ENCODE data around the gene CCDC57. TPM values are rescaled to one million over a fixed set of nuclear protein-coding genes. Genes with fewer than 3 reads are reported as not detected.

The CCDC57 gene
- total RNA-seq, 1 donor from 2014 or later, result 10.8 TPM

DNA sequence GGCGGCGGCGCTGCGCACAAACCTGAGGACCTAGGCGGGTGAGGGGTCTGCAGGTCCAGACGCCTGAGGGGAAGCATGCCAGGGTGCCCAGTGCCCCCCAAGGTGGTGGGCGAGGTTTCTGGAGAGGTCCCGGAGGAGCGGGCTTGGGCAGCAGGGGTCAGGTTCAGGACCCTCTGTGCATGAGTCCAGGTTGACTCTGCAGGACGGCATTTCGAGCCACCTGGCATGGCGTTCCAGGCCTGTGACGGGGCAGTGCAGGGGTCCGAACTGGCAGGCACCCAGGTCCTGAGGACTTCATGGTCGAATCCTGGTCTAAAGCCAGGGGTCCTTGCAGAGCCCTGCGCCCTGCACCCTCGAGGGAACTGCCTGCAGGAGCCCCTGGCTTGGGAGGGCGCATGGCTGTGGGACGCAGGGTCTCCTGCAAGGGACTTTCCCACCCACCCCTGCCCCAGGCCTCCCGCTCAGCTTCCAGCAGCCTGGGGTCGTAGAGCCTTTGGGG, 19.7 kb upstream of the CCDC57 start:
- TF ChIP-seq, protein P1, sequence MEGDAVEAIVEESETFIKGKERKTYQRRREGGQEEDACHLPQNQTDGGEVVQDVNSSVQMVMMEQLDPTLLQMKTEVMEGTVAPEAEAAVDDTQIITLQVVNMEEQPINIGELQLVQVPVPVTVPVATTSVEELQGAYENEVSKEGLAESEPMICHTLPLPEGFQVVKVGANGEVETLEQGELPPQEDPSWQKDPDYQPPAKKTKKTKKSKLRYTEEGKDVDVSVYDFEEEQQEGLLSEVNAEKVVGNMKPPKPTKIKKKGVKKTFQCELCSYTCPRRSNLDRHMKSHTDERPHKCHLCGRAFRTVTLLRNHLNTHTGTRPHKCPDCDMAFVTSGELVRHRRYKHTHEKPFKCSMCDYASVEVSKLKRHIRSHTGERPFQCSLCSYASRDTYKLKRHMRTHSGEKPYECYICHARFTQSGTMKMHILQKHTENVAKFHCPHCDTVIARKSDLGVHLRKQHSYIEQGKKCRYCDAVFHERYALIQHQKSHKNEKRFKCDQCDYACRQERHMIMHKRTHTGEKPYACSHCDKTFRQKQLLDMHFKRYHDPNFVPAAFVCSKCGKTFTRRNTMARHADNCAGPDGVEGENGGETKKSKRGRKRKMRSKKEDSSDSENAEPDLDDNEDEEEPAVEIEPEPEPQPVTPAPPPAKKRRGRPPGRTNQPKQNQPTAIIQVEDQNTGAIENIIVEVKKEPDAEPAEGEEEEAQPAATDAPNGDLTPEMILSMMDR (IDR thresholded peaks at IDR 0.05; ENCODE audit: insufficient read depth, low read length, severe bottlenecking), result no peak
- no peak for FAIRE-seq
- H3K36me3 ChIP-seq (ENCODE audit: control insufficient read depth, insufficient read depth, low read length), result peaks cover 29% of the 10 kb centered on the region
- no peak overlapping the region for H3K4me3 ChIP-seq (ENCODE audit: low read depth, low read length)
- H3K27me3 ChIP-seq (ENCODE audit: control insufficient read depth, insufficient read depth, low read length), result no peaks in the 10 kb centered on the region
- DNase-seq (ENCODE audit: low read depth), result no peak

DNA sequence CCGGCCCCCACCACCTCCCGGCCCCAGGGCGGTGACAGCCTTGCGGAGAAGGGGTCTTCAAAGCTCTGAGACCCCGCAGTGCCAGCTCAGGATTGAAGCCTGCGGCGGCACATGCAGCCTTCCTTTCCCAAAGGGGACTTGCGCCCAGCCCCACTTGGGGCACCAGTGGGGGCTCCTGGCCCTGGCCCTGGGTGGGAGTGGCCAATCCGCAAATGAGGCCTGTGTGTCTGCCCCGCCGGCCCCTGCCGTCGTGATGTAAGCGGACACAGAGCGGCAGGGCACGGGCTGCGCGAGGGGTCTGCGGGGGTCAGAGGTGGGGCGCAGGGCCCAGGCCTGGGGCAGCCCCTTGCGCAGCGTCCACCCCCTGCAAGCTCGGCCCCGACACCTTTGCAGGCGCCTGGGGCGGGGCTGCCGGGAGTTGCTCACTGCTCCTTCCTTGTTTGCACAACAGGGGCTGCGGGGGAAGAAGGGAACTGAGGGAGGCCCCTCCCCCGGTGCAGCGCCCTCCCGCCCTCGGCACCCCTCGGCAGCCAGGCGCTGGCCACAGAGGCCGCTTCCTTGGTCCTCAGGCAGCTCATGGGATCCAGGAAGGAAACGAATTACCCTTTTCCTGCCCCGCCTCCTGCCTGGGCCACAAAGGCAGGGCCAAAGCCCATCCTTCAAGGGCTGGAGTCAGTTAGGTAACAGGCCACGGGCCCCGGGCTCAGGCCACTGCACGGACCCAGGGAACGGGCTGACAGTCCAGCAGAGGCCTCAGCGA, 19.1 kb upstream of the CCDC57 start:
- H3K36me3 ChIP-seq (ENCODE audit: control insufficient read depth, insufficient read depth, low read length), result peaks cover 23% of the 10 kb centered on the region
- H3K27me3 ChIP-seq (ENCODE audit: control insufficient read depth, insufficient read depth, low read length), result no peaks in the 10 kb centered on the region
- FAIRE-seq, result no peak
- H3K4me3 ChIP-seq (ENCODE audit: low read depth, low read length), result peak overlapping the region; percentile 89
- TF ChIP-seq, protein P1 (IDR thresholded peaks at IDR 0.05; ENCODE audit: insufficient read depth, low read length, severe bottlenecking), result no peak
- DNase-seq (ENCODE audit: low read depth), result no peak

DNA sequence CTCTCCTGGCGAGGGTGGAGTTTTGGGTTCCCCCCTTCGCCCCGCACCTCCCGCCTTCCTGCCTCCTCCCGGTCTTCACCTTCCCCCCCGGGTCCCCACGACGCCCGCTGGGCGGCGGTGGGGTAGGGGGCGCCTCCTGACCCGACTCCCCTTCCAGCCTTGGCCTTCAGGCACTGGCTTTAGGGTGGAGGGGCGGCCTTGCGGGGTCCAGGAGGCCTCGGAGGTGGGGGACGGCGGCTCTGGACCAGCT, 18.6 kb upstream of the CCDC57 start:
- DNase-seq (ENCODE audit: low read depth) (no peak), FAIRE-seq (no peak)
- Histone ChIP-seq H3K4me3 (ENCODE audit: low read depth, low read length) (peak overlapping the region; percentile 89), H3K36me3 (ENCODE audit: control insufficient read depth, insufficient read depth, low read length) (peaks cover 20% of the 10 kb centered on the region), H3K27me3 (ENCODE audit: control insufficient read depth, insufficient read depth, low read length) (no peaks in the 10 kb centered on the region)
- TF ChIP-seq, protein P1 (IDR thresholded peaks at IDR 0.05; ENCODE audit: insufficient read depth, low read length, severe bottlenecking), result no peak

DNA sequence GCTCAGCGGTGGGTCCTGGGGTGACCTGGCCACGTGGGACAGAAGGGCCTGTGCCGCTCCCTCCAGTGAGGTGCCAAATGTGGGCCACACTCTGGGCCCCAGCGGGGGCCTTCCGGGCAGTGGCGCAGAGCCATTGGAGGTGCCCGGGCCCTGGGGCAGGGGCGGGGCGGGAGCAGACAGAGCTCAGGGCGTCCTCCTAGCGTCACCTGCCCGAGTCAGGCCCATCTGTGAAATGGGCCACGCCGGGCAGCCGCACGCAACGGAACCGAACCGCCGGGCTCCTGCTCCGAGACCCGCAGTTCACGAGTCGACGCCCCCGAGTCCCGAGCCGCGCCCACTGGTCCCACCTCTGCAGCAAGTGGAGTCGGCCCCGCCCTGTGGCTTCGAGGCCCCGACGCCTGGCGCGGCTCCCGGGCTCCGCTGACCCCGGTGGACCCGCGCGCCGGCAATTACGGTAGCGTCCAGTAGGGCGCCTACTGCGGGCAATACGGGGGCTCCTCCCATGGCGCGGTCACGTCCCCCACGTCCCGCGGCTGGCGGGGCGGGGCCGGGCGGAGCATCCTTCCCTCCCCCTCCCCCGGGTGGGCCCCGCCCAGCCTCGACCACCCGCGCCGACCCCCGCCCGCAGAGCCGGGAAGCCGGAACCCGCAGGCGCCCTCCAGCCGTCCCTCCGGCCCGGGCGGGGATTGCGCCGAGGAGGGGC, 18.1 kb upstream of the CCDC57 start:
- Histone ChIP-seq H3K27me3 (ENCODE audit: control insufficient read depth, insufficient read depth, low read length) (no peaks in the 10 kb centered on the region), H3K4me3 (ENCODE audit: low read depth, low read length) (peak overlapping the region; percentile 89), H3K36me3 (ENCODE audit: control insufficient read depth, insufficient read depth, low read length) (peaks cover 17% of the 10 kb centered on the region)
- TF ChIP-seq, protein P1 (IDR thresholded peaks at IDR 0.05; ENCODE audit: insufficient read depth, low read length, severe bottlenecking), result peak; percentile 44
- DNase-seq (ENCODE audit: low read depth) (peak; percentile 30), FAIRE-seq (no peak)

DNA sequence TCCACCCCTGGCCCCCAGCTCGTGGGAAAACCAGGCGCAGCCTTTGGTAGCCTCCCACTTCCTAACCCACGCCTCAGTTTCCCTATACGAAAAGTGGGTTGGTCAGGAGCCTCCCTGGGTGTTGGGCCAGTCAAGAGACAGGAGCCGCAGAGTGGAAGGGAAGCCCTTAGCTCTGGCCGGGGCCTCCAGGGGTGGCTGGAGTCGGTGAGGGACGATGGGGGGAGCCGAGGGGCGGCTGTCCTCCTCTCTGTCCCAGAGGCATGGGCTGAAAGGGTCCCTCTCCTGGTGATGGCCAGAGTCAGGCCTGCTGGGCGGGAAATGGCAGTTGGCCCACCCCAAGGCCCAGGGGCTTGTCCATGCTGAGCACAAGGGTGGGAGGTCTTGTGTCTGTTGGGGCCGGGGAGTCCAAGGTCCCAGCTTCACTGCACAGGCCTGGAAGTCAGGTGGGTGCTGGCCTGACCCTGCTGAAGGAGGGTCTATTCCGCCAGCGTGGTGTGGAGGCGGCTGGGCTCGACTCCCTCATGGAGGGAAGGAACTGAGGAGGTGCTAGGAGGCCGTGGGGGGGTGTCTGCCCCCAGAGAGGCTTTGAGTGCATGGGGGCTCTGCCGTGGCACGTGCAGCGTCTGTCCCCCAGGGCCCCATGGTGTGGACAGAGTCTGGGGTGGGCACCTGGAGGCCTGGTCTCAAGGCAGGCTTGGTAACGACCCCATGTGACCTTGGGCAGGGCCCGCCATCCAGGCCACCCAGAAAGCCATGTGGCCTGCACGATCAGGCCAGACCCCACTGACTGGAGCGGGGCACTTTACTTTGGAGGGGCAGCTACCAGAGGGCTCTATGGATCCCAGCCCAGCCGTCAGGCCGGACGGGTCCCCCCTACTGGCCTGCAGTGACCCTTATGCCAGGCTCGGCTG, 17.3 kb upstream of the CCDC57 start:
- Histone ChIP-seq H3K36me3 (ENCODE audit: control insufficient read depth, insufficient read depth, low read length) (peaks cover 11% of the 10 kb centered on the region), H3K27me3 (ENCODE audit: control insufficient read depth, insufficient read depth, low read length) (no peaks in the 10 kb centered on the region), H3K4me3 (ENCODE audit: low read depth, low read length) (peak overlapping the region; percentile 89)
- DNase-seq (ENCODE audit: low read depth) (no peak), FAIRE-seq (no peak)
- TF ChIP-seq, protein P1 (IDR thresholded peaks at IDR 0.05; ENCODE audit: insufficient read depth, low read length, severe bottlenecking), result no peak

Measured in bronchial epithelial cell (primary cell).